CD4-positive, alpha-beta memory T cell (primary cell): Measurements from ENCODE around the gene MACROD2. TPM values are rescaled to one million over a fixed set of nuclear protein-coding genes. Genes with fewer than 3 reads are reported as not detected.

ENCODE experiments used
- CTCF ChIA-PET: fragments of 350-600 bp; sonication (Branson Sonifier 250); formaldehyde crosslinking; loops from one replicate; lab custom pipeline; 2021; ENCODE audit warnings: inconsistent platforms; ENCODE audit not compliant: partially characterized antibody; lab: Charles Lee
- POLR2A ChIA-PET: fragments of 350-600 bp; sonication (Branson Sonifier 250); formaldehyde crosslinking; loops from one replicate; lab custom pipeline; 2021; ENCODE audit not compliant: partially characterized antibody; lab: Charles Lee
- DNase-seq, 5 donors: peaks; one replicate each; pipeline versions ENCODE4 v3.0.0 to v3.0.0-alpha.2; 2020 to 2022; ENCODE audit warnings: mixed read lengths in 1 of 5
- H3K27ac ChIP-seq: one replicate; pipeline ENCODE4 v1.7.0; 2013; ENCODE audit warnings: low read depth, low read length
- H3K27me3 ChIP-seq: 2 replicates; pipeline ENCODE4 v1.7.0; 2013; ENCODE audit warnings: mild to moderate bottlenecking, low read length, moderate library complexity; ENCODE audit not compliant: insufficient read depth
- H3K36me3 ChIP-seq: 2 replicates; pipeline ENCODE4 v1.7.0; 2013; ENCODE audit warnings: mild to moderate bottlenecking, low read length, moderate library complexity; ENCODE audit not compliant: insufficient read depth
- H3K4me1 ChIP-seq: 2 replicates; pipeline ENCODE4 v1.7.0; 2013; ENCODE audit warnings: mild to moderate bottlenecking, low read length, moderate library complexity; ENCODE audit not compliant: insufficient read depth
- H3K4me3 ChIP-seq, 2 donors: one replicate each; pipeline ENCODE4 v1.7.0; 2013; ENCODE audit warnings: low read length in 2 of 2, mild to moderate bottlenecking in 1 of 2
- H3K9me3 ChIP-seq, 2 donors: one replicate each; pipeline ENCODE4 v1.7.0; 2013; ENCODE audit warnings: low read length in 2 of 2, control low read depth in 1 of 2; ENCODE audit not compliant: control insufficient read depth in 1 of 2
- H3K27ac Mint-ChIP-seq, 7 donors: one replicate each; pipeline ENCODE4 v1.8.0; 2020 to 2021; ENCODE audit warnings: mixed read lengths in 7 of 7, mild to moderate bottlenecking in 6 of 7, inconsistent platforms in 3 of 7, moderate library complexity in 3 of 7
- H3K27me3 Mint-ChIP-seq, 2 donors: one replicate each; pipeline ENCODE4 v1.8.0; 2020 to 2021; ENCODE audit warnings: mixed read lengths in 2 of 2
- H3K36me3 Mint-ChIP-seq, 2 donors: one replicate each; pipeline ENCODE4 v1.8.0; 2020 to 2021; ENCODE audit warnings: mixed read lengths in 2 of 2, inconsistent platforms in 1 of 2, mild to moderate bottlenecking in 1 of 2
- H3K4me1 Mint-ChIP-seq, 4 donors: one replicate each; pipeline ENCODE4 v1.8.0; 2020 to 2021; ENCODE audit warnings: mixed read lengths in 4 of 4, mild to moderate bottlenecking in 1 of 4
- H3K4me3 Mint-ChIP-seq, 8 donors: one replicate each; pipeline ENCODE4 v1.8.0; 2020 to 2021; ENCODE audit warnings: mixed read lengths in 8 of 8, mild to moderate bottlenecking in 7 of 8, moderate library complexity in 6 of 8, inconsistent platforms in 3 of 8
- H3K9me3 Mint-ChIP-seq, 8 donors: one replicate each; pipeline ENCODE4 v1.8.0; 2020 to 2021; ENCODE audit warnings: mixed read lengths in 8 of 8, mild to moderate bottlenecking in 5 of 8, inconsistent platforms in 3 of 8, moderate library complexity in 1 of 8
- intact Hi-C: fragments of 100-400 bp; cut with micrococcal nuclease; formaldehyde crosslinking; loops from one replicate; pipeline ENCODE4 v1.15.1; 2023
- polyA plus RNA-seq, 2 donors: library from polyadenylated mRNA; unstranded; fragments of 300-500 nt; fragmentation: Illumina TruSeq; gene quantifications; one replicate each; pipeline ENCODE4 v1.2.3, GENCODE V29; 2021
- total RNA-seq, 2 experiments: library from RNA; stranded (reverse); gene quantifications; one replicate each; pipeline ENCODE4 v1.2.3, GENCODE V29; 2021

Gene MACROD2
- total and polyA plus RNA-seq, 4 experiments from 2014 or later = not detected

- H3K4me1 ChIP-seq = no peaks in the 10 kb centered on the region
- H3K27ac Mint-ChIP-seq = no peak overlapping the region
- H3K27me3 Mint-ChIP-seq = no peaks in the 10 kb centered on the region
- POLR2A ChIA-PET = no interaction called here
- peaks cover 2 to 22% (median 16%) of the 10 kb centered on the region in 8 donors for H3K9me3 Mint-ChIP-seq
- intact Hi-C loops = no loop called here
- DNase-seq = no peak
- H3K36me3 ChIP-seq = no peaks in the 10 kb centered on the region
- no peaks in the 10 kb centered on the region for H3K27me3 ChIP-seq
- CTCF ChIA-PET = no interaction called here
- H3K9me3 ChIP-seq = peaks cover 0 to 3% of the 10 kb centered on the region in 2 donors
- H3K4me1 Mint-ChIP-seq = no peaks in the 10 kb centered on the region
- H3K4me3 ChIP-seq = no peak overlapping the region
- no peak overlapping the region for H3K27ac ChIP-seq
- no peaks in the 10 kb centered on the region for H3K36me3 Mint-ChIP-seq
- no peak overlapping the region for H3K4me3 Mint-ChIP-seq
These were observed 715.6 kb downstream of the MACROD2 start for GRCh38 chr20:14710951-14711350.

GRCh38 chr20:14711652-14712051, 716.3 kb downstream of the MACROD2 start:
- no peaks in the 10 kb centered on the region for H3K36me3 Mint-ChIP-seq
- Histone ChIP-seq H3K4me3 (no peak overlapping the region), H3K27ac (no peak overlapping the region), H3K9me3 (peaks cover 0 to 3% of the 10 kb centered on the region in 2 donors), H3K27me3 (no peaks in the 10 kb centered on the region), H3K4me1 (no peaks in the 10 kb centered on the region), H3K36me3 (no peaks in the 10 kb centered on the region)
- DNase-seq = no peak
- no peaks in the 10 kb centered on the region for H3K4me1 Mint-ChIP-seq
- intact Hi-C loops = no loop called here
- H3K27me3 Mint-ChIP-seq = no peaks in the 10 kb centered on the region
- POLR2A ChIA-PET = no interaction called here
- CTCF ChIA-PET = no interaction called here
- peaks cover 2 to 27% (median 19%) of the 10 kb centered on the region in 8 donors for H3K9me3 Mint-ChIP-seq
- no peak overlapping the region for H3K27ac Mint-ChIP-seq
- no peak overlapping the region for H3K4me3 Mint-ChIP-seq

GRCh38 chr20:14712302-14712739, 717.0 kb downstream of the MACROD2 start:
- no peak overlapping the region for H3K4me3 Mint-ChIP-seq
- peaks cover 2 to 25% (median 19%) of the 10 kb centered on the region in 8 donors for H3K9me3 Mint-ChIP-seq

GRCh38 chr20:14715400-14715799, 720.1 kb downstream of the MACROD2 start:
- Mint-ChIP-seq H3K4me1 (no peaks in the 10 kb centered on the region), H3K27ac (no peak overlapping the region), H3K4me3 (no peak overlapping the region), H3K36me3 (no peaks in the 10 kb centered on the region), H3K27me3 (no peaks in the 10 kb centered on the region), H3K9me3 (peaks cover 2 to 32% (median 25%) of the 10 kb centered on the region in 8 donors)
- Histone ChIP-seq H3K36me3 (no peaks in the 10 kb centered on the region), H3K4me3 (no peak overlapping the region), H3K9me3 (peaks cover 0 to 3% of the 10 kb centered on the region in 2 donors), H3K27me3 (no peaks in the 10 kb centered on the region), H3K27ac (no peak overlapping the region), H3K4me1 (no peaks in the 10 kb centered on the region)
- no peak for DNase-seq
- intact Hi-C loops = no loop called here
- ChIA-PET CTCF (no interaction called here), POLR2A (no interaction called here)

More at GRCh38 chr20:14712302-14712739, 717.0 kb downstream of the MACROD2 start:
- no peaks in the 10 kb centered on the region for H3K4me1 Mint-ChIP-seq
- ChIA-PET CTCF (no interaction called here), POLR2A (no interaction called here)
- H3K4me3 ChIP-seq = no peak overlapping the region
- peaks cover 0 to 3% of the 10 kb centered on the region in 2 donors for H3K9me3 ChIP-seq
- no peaks in the 10 kb centered on the region for H3K36me3 ChIP-seq
- intact Hi-C loops = no loop called here
- H3K4me1 ChIP-seq = no peaks in the 10 kb centered on the region
- H3K27ac ChIP-seq = no peak overlapping the region
- no peaks in the 10 kb centered on the region for H3K27me3 Mint-ChIP-seq
- no peak for DNase-seq
- no peak overlapping the region for H3K27ac Mint-ChIP-seq
- H3K36me3 Mint-ChIP-seq = no peaks in the 10 kb centered on the region
- no peaks in the 10 kb centered on the region for H3K27me3 ChIP-seq

GRCh38 chr20:14716351-14716801, 721.1 kb downstream of the MACROD2 start:
- Mint-ChIP-seq H3K27ac (no peak overlapping the region), H3K4me3 (no peak overlapping the region), H3K27me3 (no peaks in the 10 kb centered on the region), H3K4me1 (no peaks in the 10 kb centered on the region), H3K36me3 (no peaks in the 10 kb centered on the region), H3K9me3 (peaks cover 2 to 33% (median 20%) of the 10 kb centered on the region in 8 donors)
- no peaks in the 10 kb centered on the region for H3K27me3 ChIP-seq
- no peak overlapping the region for H3K27ac ChIP-seq
- no peak for DNase-seq
- H3K4me1 ChIP-seq = no peaks in the 10 kb centered on the region
- intact Hi-C loops = no loop called here
- H3K36me3 ChIP-seq = no peaks in the 10 kb centered on the region
- CTCF ChIA-PET = no interaction called here
- H3K4me3 ChIP-seq = no peak overlapping the region
- POLR2A ChIA-PET = no interaction called here
- H3K9me3 ChIP-seq = peaks cover 0 to 3% of the 10 kb centered on the region in 2 donors

GRCh38 chr20:14717134-14717999, 722.1 kb downstream of the MACROD2 start:
- ChIA-PET POLR2A (no interaction called here), CTCF (no interaction called here)
- Mint-ChIP-seq H3K36me3 (no peaks in the 10 kb centered on the region), H3K27me3 (no peaks in the 10 kb centered on the region), H3K9me3 (peaks cover 2 to 43% (median 22%) of the 10 kb centered on the region in 8 donors), H3K4me1 (no peaks in the 10 kb centered on the region), H3K27ac (no peak overlapping the region), H3K4me3 (no peak overlapping the region)
- DNase-seq = no peak
- no peak overlapping the region for H3K27ac ChIP-seq
- no peaks in the 10 kb centered on the region for H3K36me3 ChIP-seq
- no peaks in the 10 kb centered on the region for H3K4me1 ChIP-seq
- peaks cover 0 to 3% of the 10 kb centered on the region in 2 donors for H3K9me3 ChIP-seq
- intact Hi-C loops = no loop called here
- no peaks in the 10 kb centered on the region for H3K27me3 ChIP-seq
- H3K4me3 ChIP-seq = no peak overlapping the region

GRCh38 chr20:14720251-14720650, 724.9 kb downstream of the MACROD2 start:
- Histone ChIP-seq H3K4me3 (no peak overlapping the region), H3K36me3 (no peaks in the 10 kb centered on the region), H3K27me3 (no peaks in the 10 kb centered on the region), H3K4me1 (no peaks in the 10 kb centered on the region), H3K27ac (no peak overlapping the region), H3K9me3 (no peaks in the 10 kb centered on the region)
- H3K27ac Mint-ChIP-seq = no peak overlapping the region
- H3K27me3 Mint-ChIP-seq = no peaks in the 10 kb centered on the region
- intact Hi-C loops = no loop called here
- no peaks in the 10 kb centered on the region for H3K4me1 Mint-ChIP-seq
- ChIA-PET CTCF (no interaction called here), POLR2A (no interaction called here)
- H3K4me3 Mint-ChIP-seq = no peak overlapping the region
- DNase-seq = no peak
- H3K9me3 Mint-ChIP-seq = peaks cover 2 to 45% (median 18%) of the 10 kb centered on the region in 8 donors
- H3K36me3 Mint-ChIP-seq = no peaks in the 10 kb centered on the region
